Lower leg skin (tissue), 4 donors: Measurements from ENCODE around the gene PEX11G. TPM values are rescaled to one million over a fixed set of nuclear protein-coding genes. Genes with fewer than 3 reads are reported as not detected.

Experiments
- DNase-seq, 2 donors: peaks; one replicate each; pipeline ENCODE4 v3.0.0-alpha.2; 2019; ENCODE audit warnings: low spot score in 2 of 2
- H3K4me3 ChIP-seq: fragments of 200-600 bp; sonication (generic); 2 replicates; pipeline ENCODE4 v1.5.1; 2017; ENCODE audit warnings: mild to moderate bottlenecking, low read depth; ENCODE audit not compliant: poor library complexity, severe bottlenecking
- CTCF ChIP-seq, 3 donors: fragments of 450-650 bp; IDR thresholded peaks; one replicate each; pipeline ENCODE4 v1.5.1; 2016; ENCODE audit warnings: antibody characterized with exemption in 3 of 3, mild to moderate bottlenecking in 3 of 3, moderate library complexity in 2 of 3
- POLR2A ChIP-seq, 2 donors: fragments of 450-650 bp; IDR thresholded peaks; one replicate each; pipeline ENCODE4 v1.6.1; 2016 to 2017; ENCODE audit warnings: antibody characterized with exemption in 2 of 2, mild to moderate bottlenecking in 1 of 2, moderate library complexity in 1 of 2
- WGBS, 2 donors: methylation state at CpG; one replicate each; pipeline ENCODE4 v1.1.5; 2018; 5-methylcytosine and 5-hydroxymethylcytosine counted together
- intact Hi-C: fragments of 100-400 bp; cut with DNase I; formaldehyde crosslinking; loops from one replicate; pipeline ENCODE4 v1.15.0; 2023; ENCODE audit warnings: low total_unique reads
- total RNA-seq, 4 donors: library from RNA; depleted of rRNA; stranded (reverse); fragments of >200 nt; gene quantifications; one replicate each; pipeline ENCODE4 v1.1.0, GENCODE V29; 2016

Gene PEX11G
- total RNA-seq, 4 donors from 2014 or later = 3.2 to 8.2 (median 4.7) TPM

GRCh38 chr19:7516333-7516732 is 27.5 kb upstream of the PEX11G start:
- TF ChIP-seq CTCF (IDR thresholded peaks at IDR 0.05) (no peak), POLR2A (IDR thresholded peaks at IDR 0.05) (no peak)
- WGBS, 2 donors = 4 to 8% methylated on average over 3 to 9 of the region's 28 CpGs
- intact Hi-C loops = no loop called here
- no peak for DNase-seq
- peak overlapping the region; percentile 38 for H3K4me3 ChIP-seq

GRCh38 chr19:7515645-7516151 is 26.9 kb upstream of the PEX11G start, which contains the start of gene ZNF358:
TSS of gene ZNF358 (plus strand) at chr19:7516103. CDS start at chr19:7519243, 3,140 bp downstream.
- intact Hi-C loops = no loop called here
- peak; percentile 42 to 93 for DNase-seq
- TF ChIP-seq POLR2A (IDR thresholded peaks at IDR 0.05) = no peak
- no peak for TF ChIP-seq CTCF (IDR thresholded peaks at IDR 0.05)
- WGBS, 2 donors = 1 to 4% methylated on average over 22 to 23 of the region's 33 CpGs
- H3K4me3 ChIP-seq = peak within 1 kb of the TSS; percentile 38

- no peak overlapping the region for H3K4me3 ChIP-seq
- 31 to 32% methylated on average over 13 of the region's 13 CpGs for WGBS, 2 donors
- DNase-seq = no peak
- intact Hi-C loops = no loop called here
- TF ChIP-seq POLR2A (IDR thresholded peaks at IDR 0.05) (no peak), CTCF (IDR thresholded peaks at IDR 0.05) (no peak)
Observed at GRCh38 chr19:7515110-7515644, 26.3 kb upstream of the PEX11G start.

- no peak for TF ChIP-seq CTCF (IDR thresholded peaks at IDR 0.05)
- no peak for TF ChIP-seq POLR2A (IDR thresholded peaks at IDR 0.05)
- 80 to 81% methylated on average over 5 of the region's 5 CpGs for WGBS, 2 donors
- no peak overlapping the region for H3K4me3 ChIP-seq
- intact Hi-C loops = no loop called here
- no peak for DNase-seq
Observed at GRCh38 chr19:7513809-7514642, 25.2 kb upstream of the PEX11G start.

GRCh38 chr19:7512400-7512851 is 23.6 kb upstream of the PEX11G start:
- H3K4me3 ChIP-seq = no peak overlapping the region
- no peak for DNase-seq
- WGBS, 2 donors = 33 to 35% methylated on average over 6 of the region's 6 CpGs
- intact Hi-C loops = no loop called here
- TF ChIP-seq POLR2A (IDR thresholded peaks at IDR 0.05) (no peak), CTCF (IDR thresholded peaks at IDR 0.05) (no peak)
